Activated naive CD4-positive, alpha-beta T cell treated with Interleukin-2 at 50 U/mL for 16 hours (primary cell): Measurements from ENCODE around the gene FAM53B.
"Not testable (repeated sequence)": the region's sequence is repeated elsewhere in the genome, so short reads cannot be mapped to it uniquely, and the experiment has no call there.

Source experiments
- DNase-seq: peaks from one replicate; pipeline ENCODE4 v3.0.0-alpha.2; 2020

FAM53B gene

GRCh38 chr10:124744102-124745050 is at the start of gene FAM53B:
Gene FAM53B, minus strand, starts transcription at chr10:124744378. Its CDS starts 37,665 bp downstream, at chr10:124706713.
- peak; percentile 81 for DNase-seq

- DNase-seq = no peak
These were observed 48.8 kb upstream of the FAM53B start for GRCh38 chr10:124792998-124793352.

- peak; percentile 86 for DNase-seq
These were observed 47.6 kb upstream of the FAM53B start, which contains the start of gene EEF1AKMT2 for GRCh38 chr10:124791547-124792348. Gene EEF1AKMT2, minus strand, starts transcription at chr10:124791887. Its CDS starts 54 bp downstream, at chr10:124791833.

GRCh38 chr10:124782900-124783299 is 38.7 kb upstream of the FAM53B start:
- DNase-seq = not testable (repeated sequence)

GRCh38 chr10:124768791-124769190 is 24.6 kb upstream of the FAM53B start:
- no peak for DNase-seq

- DNase-seq = no peak
These were observed 21.1 kb upstream of the FAM53B start for GRCh38 chr10:124765256-124765655.

- no peak for DNase-seq
These were observed 19.1 kb upstream of the FAM53B start for GRCh38 chr10:124763267-124763666.

GRCh38 chr10:124762281-124762680 is 18.1 kb upstream of the FAM53B start:
- no peak for DNase-seq

- no peak for DNase-seq
These were observed 12.2 kb upstream of the FAM53B start for GRCh38 chr10:124756156-124756903.

- DNase-seq = no peak
These were observed 11.4 kb upstream of the FAM53B start for GRCh38 chr10:124755581-124755980.

GRCh38 chr10:124754227-124754626 is 10.0 kb upstream of the FAM53B start:
- no peak for DNase-seq

- no peak for DNase-seq
These were observed 4.9 kb upstream of the FAM53B start for GRCh38 chr10:124748953-124749645.

- DNase-seq = no peak
These were observed 4.0 kb upstream of the FAM53B start for GRCh38 chr10:124748166-124748565.

GRCh38 chr10:124747745-124748144 is 3.6 kb upstream of the FAM53B start:
- DNase-seq = no peak

- no peak for DNase-seq
These were observed 2.8 kb upstream of the FAM53B start for GRCh38 chr10:124746992-124747391.

- not testable (repeated sequence) for DNase-seq
These were observed 2.3 kb upstream of the FAM53B start for GRCh38 chr10:124746447-124746846.

GRCh38 chr10:124745673-124746072 is 1.5 kb upstream of the FAM53B start:
- DNase-seq = no peak

- no peak for DNase-seq
These were observed 1.1 kb upstream of the FAM53B start for GRCh38 chr10:124745252-124745651.

GRCh38 chr10:124743191-124744101 is 732 bp downstream of the FAM53B start:
- peak; percentile 41 for DNase-seq

- no peak for DNase-seq
These were observed 1.6 kb downstream of the FAM53B start for GRCh38 chr10:124742413-124743190.
